ENCODE measurements around the gene GOLGA6A.
"Not testable (repeated sequence)": the region's sequence is repeated elsewhere in the genome, so short reads cannot be mapped to it uniquely, and the experiment has no call there.

Gene GOLGA6A

GRCh38 chr15:74071645-74072044 is 10.7 kb downstream of the GOLGA6A start:
- not testable (repeated sequence) for H3K4me1 Mint-ChIP-seq

GRCh38 chr15:74065684-74066411 is 16.5 kb downstream of the GOLGA6A start:
- H3K36me3 Mint-ChIP-seq, H3K27ac Mint-ChIP-seq, H3K4me3 Mint-ChIP-seq, H3K9me3 Mint-ChIP-seq, CTCF ChIA-PET, H3K4me1 Mint-ChIP-seq: not testable (repeated sequence)
- peaks cover 18% of the 10 kb centered on the region for H3K27me3 Mint-ChIP-seq
- peak; percentile 70 for DNase-seq

More at GRCh38 chr15:74071645-74072044, 10.7 kb downstream of the GOLGA6A start:
- H3K27ac Mint-ChIP-seq, H3K4me3 Mint-ChIP-seq, DNase-seq, CTCF ChIA-PET, H3K9me3 Mint-ChIP-seq, H3K36me3 Mint-ChIP-seq, H3K27me3 Mint-ChIP-seq: not testable (repeated sequence)

GRCh38 chr15:74064822-74065221 is 17.5 kb downstream of the GOLGA6A start:
- peaks cover 27% of the 10 kb centered on the region for H3K27me3 Mint-ChIP-seq
- not testable (repeated sequence) for H3K4me3 Mint-ChIP-seq, DNase-seq, H3K36me3 Mint-ChIP-seq, H3K9me3 Mint-ChIP-seq, H3K27ac Mint-ChIP-seq
- CTCF ChIA-PET: interaction anchor here (1.1 kb wide), 1 partner anchor 86 kb away, joined by 3 read pairs; no protein-coding TSS in a partner anchor
- peaks cover 17% of the 10 kb centered on the region for H3K4me1 Mint-ChIP-seq

GRCh38 chr15:74064183-74064582 is 18.2 kb downstream of the GOLGA6A start:
- H3K4me3 Mint-ChIP-seq, H3K27ac Mint-ChIP-seq, H3K9me3 Mint-ChIP-seq, DNase-seq, H3K36me3 Mint-ChIP-seq: not testable (repeated sequence)
- Mint-ChIP-seq H3K27me3 (peaks cover 33% of the 10 kb centered on the region), H3K4me1 (peaks cover 24% of the 10 kb centered on the region)
- CTCF ChIA-PET: interaction anchor here (1.1 kb wide), 1 partner anchor 85 kb away, joined by 3 read pairs; no protein-coding TSS in a partner anchor

GRCh38 chr15:74063425-74064146 is 18.8 kb downstream of the GOLGA6A start:
- H3K9me3 Mint-ChIP-seq, H3K4me3 Mint-ChIP-seq, CTCF ChIA-PET, DNase-seq, H3K27ac Mint-ChIP-seq, H3K36me3 Mint-ChIP-seq: not testable (repeated sequence)
- peaks cover 34% of the 10 kb centered on the region for H3K27me3 Mint-ChIP-seq
- peaks cover 29% of the 10 kb centered on the region for H3K4me1 Mint-ChIP-seq

- CTCF ChIA-PET: no interaction called here
- peaks cover 29% of the 10 kb centered on the region for H3K4me1 Mint-ChIP-seq
- H3K36me3 Mint-ChIP-seq: no peaks in the 10 kb centered on the region
- H3K4me3 Mint-ChIP-seq: no peak overlapping the region
- H3K27ac Mint-ChIP-seq: no peak overlapping the region
- peaks cover 38% of the 10 kb centered on the region for H3K27me3 Mint-ChIP-seq
- no peaks in the 10 kb centered on the region for H3K9me3 Mint-ChIP-seq
- DNase-seq: no peak
These were observed 19.7 kb downstream of the GOLGA6A start for GRCh38 chr15:74062671-74063070.

GRCh38 chr15:74062236-74062635 is 20.1 kb downstream of the GOLGA6A start:
- Mint-ChIP-seq H3K27me3 (peaks cover 38% of the 10 kb centered on the region), H3K27ac (no peak overlapping the region), H3K36me3 (no peaks in the 10 kb centered on the region), H3K9me3 (no peaks in the 10 kb centered on the region), H3K4me1 (peaks cover 29% of the 10 kb centered on the region), H3K4me3 (no peak overlapping the region)
- CTCF ChIA-PET: no interaction called here
- no peak for DNase-seq

GRCh38 chr15:74060251-74060650 is 22.1 kb downstream of the GOLGA6A start:
- DNase-seq: no peak
- Mint-ChIP-seq H3K4me1 (peaks cover 29% of the 10 kb centered on the region), H3K36me3 (no peaks in the 10 kb centered on the region), H3K27me3 (peaks cover 38% of the 10 kb centered on the region), H3K9me3 (no peaks in the 10 kb centered on the region), H3K27ac (no peak overlapping the region), H3K4me3 (no peak overlapping the region)
- CTCF ChIA-PET: no interaction called here

- H3K9me3 Mint-ChIP-seq, H3K36me3 Mint-ChIP-seq, H3K27ac Mint-ChIP-seq, H3K4me3 Mint-ChIP-seq: not testable (repeated sequence)
- CTCF ChIA-PET: interaction anchor here (1.5 kb wide), 1 partner anchor 86 kb away, joined by 3 read pairs; no protein-coding TSS in a partner anchor
- Mint-ChIP-seq H3K4me1 (peaks cover 33% of the 10 kb centered on the region), H3K27me3 (peaks cover 29% of the 10 kb centered on the region)
- peak; percentile 19 for DNase-seq
These were observed 23.1 kb downstream of the GOLGA6A start for GRCh38 chr15:74059050-74059833.

DNA sequence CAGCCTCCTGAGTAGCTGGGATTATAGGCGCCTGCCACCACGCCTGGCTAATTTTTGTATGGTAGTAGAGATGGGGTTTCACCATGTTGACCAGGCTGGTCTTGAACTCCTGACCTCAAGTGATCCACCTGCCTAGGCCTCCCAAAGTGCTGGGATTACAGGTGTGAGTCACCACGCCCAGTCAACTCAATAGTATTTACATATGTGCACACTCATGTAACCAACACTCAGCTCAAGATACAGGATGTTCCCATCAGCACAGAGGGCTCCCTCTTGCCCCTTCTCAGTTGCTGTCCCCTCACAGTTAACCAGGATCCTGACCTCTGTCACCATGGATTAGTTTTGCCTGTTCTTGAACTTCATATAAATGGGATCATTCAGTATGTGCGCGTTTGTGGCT is 26.0 kb downstream of the GOLGA6A start:
- H3K36me3 Mint-ChIP-seq, CTCF ChIA-PET, H3K9me3 Mint-ChIP-seq, H3K4me3 Mint-ChIP-seq, H3K27ac Mint-ChIP-seq: not testable (repeated sequence)
- H3K27me3 Mint-ChIP-seq: peaks cover 22% of the 10 kb centered on the region
- H3K4me1 Mint-ChIP-seq: peaks cover 38% of the 10 kb centered on the region
- peak; percentile 17 for DNase-seq

DNA sequence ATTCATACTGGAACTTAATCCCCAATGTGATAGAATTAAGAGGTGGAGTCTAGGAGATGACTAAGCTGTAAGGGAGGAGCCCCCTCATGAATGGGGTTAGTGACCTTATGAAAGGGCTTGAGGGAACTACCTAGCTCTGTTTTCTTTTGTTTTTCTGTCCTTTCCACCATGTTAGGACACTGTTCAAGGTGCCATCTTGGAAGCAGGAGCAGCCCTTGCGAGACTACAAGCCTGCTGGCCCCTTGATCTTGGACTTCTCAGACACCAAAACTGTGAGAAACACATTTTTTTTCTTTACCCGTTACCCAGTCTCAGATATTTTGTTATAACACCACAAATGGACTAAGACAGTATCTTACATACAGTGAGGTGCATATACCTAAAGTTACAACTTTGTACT is 26.5 kb downstream of the GOLGA6A start:
- Mint-ChIP-seq H3K36me3 (no peaks in the 10 kb centered on the region), H3K4me3 (no peak overlapping the region), H3K27me3 (peaks cover 19% of the 10 kb centered on the region), H3K9me3 (no peaks in the 10 kb centered on the region), H3K4me1 (peaks cover 33% of the 10 kb centered on the region), H3K27ac (no peak overlapping the region)
- CTCF ChIA-PET: no interaction called here
- no peak for DNase-seq

DNA sequence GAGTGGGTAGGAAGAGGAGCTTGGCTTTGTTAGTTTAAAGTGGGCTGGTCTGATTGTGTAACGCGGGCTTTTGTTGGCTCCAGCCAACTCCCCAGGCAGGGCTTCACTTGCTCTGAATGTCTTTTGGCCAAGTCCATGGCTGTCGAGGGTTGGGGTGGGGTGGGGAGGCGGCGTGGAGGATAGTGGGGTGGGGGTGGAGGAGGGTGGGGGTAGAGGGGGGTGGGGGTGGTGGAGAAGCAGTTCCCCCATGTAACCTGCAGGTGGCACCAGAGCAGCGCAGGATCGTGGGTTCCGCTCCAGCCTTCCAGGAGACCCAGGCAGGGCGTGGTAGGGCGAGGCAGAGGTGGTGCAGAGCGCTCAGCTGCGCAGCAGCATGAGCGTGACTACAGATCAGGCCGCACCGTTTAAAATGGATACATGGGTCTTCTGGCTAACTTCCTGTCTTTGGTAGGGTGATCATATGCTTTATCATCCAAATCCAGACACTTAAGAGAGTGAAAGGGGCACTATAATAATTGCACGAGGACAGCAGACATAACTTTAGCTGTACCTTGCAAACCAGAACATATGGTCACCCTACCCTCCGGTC is 28.3 kb downstream of the GOLGA6A start:
- DNase-seq: peak; percentile 83
- Mint-ChIP-seq H3K27ac (no peak overlapping the region), H3K9me3 (no peaks in the 10 kb centered on the region), H3K27me3 (peaks cover 4% of the 10 kb centered on the region), H3K4me3 (no peak overlapping the region), H3K36me3 (no peaks in the 10 kb centered on the region), H3K4me1 (peaks cover 15% of the 10 kb centered on the region)
- CTCF ChIA-PET: interaction anchor here (0.7 to 2.0 kb wide), 16 partner anchors 9 to 267 kb away, joined by 3 to 18 read pairs (median 4); no protein-coding TSS in a partner anchor

DNA sequence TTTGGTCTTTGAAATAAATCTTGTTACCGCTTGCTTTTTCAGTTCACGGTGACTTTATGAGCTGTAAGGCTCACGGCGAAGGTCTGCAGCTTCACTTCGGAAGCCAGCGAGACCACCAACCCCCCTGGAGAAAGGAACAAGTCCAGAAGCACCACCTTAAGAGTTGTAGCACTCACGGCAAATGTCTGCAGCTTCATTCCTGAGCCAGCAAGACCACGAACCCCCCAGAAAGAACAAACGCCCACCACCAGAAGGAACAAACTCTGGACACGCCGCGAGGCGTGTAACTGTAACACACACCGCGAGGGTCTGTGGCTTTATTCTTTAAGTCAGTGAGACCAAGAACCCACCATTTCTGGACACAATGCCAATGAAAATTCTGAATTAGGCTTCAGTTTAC is 28.8 kb downstream of the GOLGA6A start:
- no peak for DNase-seq
- Mint-ChIP-seq H3K4me1 (peaks cover 12% of the 10 kb centered on the region), H3K9me3 (no peaks in the 10 kb centered on the region), H3K4me3 (no peak overlapping the region), H3K27ac (no peak overlapping the region), H3K27me3 (peaks cover 4% of the 10 kb centered on the region), H3K36me3 (no peaks in the 10 kb centered on the region)
- CTCF ChIA-PET: interaction anchor here (0.7 to 2.0 kb wide), 11 partner anchors 8 to 268 kb away, joined by 3 to 18 read pairs (median 6); no protein-coding TSS in a partner anchor
